ENCODE data around the gene EMID1. TPM values are rescaled to one million over a fixed set of nuclear protein-coding genes. Genes with fewer than 3 reads are reported as not detected.

Gene EMID1
- total RNA-seq, 4 donors from 2014 or later: 0.33 to 1.8 TPM; not detected in 2

GRCh38 chr22:29270475-29271271 is 65.0 kb downstream of the EMID1 start:
- Histone ChIP-seq H3K4me1 (peaks cover 74 to 77% of the 10 kb centered on the region in 2 donors), H3K4me3 (peak overlapping the region; percentile 83 to 97 (median 94)), H3K27me3 (no peaks in the 10 kb centered on the region), H3K9me3 (no peaks in the 10 kb centered on the region), H3K36me3 (peaks cover 0 to 35% of the 10 kb centered on the region in 2 donors), H3K27ac (peak overlapping the region; percentile 97 to 100 (median 98))
- in situ Hi-C loops (cut with MboI; ENCODE audit: low sequenced_read_pairs in 4 of 4) (no loop called here), intact Hi-C loops (cut with DNase I; ENCODE audit: low total_unique reads) (no loop called here)
- DNase-seq: no peak
- no peak for TF ChIP-seq POLR2A (IDR thresholded peaks at IDR 0.05)
- no peak for TF ChIP-seq CTCF (IDR thresholded peaks at IDR 0.05 in 4 of 5, conservative IDR thresholded peaks at IDR 0.05 in 1 of 5)
- no peak for ATAC-seq

- peaks cover 68 to 81% of the 10 kb centered on the region in 2 donors for H3K4me1 ChIP-seq
- TF ChIP-seq CTCF (IDR thresholded peaks at IDR 0.05 in 4 of 5, conservative IDR thresholded peaks at IDR 0.05 in 1 of 5) (no peak), POLR2A (IDR thresholded peaks at IDR 0.05) (no peak)
- H3K9me3 ChIP-seq: no peaks in the 10 kb centered on the region
- intact Hi-C loops (cut with DNase I; ENCODE audit: low total_unique reads): no loop called here
- ATAC-seq (no peak), DNase-seq (no peak)
- no peak overlapping the region for H3K4me3 ChIP-seq
- peak overlapping the region in 1 of 4 donors; percentile 3 for H3K27ac ChIP-seq
- in situ Hi-C loops (cut with MboI; ENCODE audit: low sequenced_read_pairs in 4 of 4): no loop called here
- no peaks in the 10 kb centered on the region for H3K27me3 ChIP-seq
- H3K36me3 ChIP-seq: peaks cover 0 to 54% of the 10 kb centered on the region in 2 donors
These were observed 66.9 kb downstream of the EMID1 start for GRCh38 chr22:29272624-29273023.

- Histone ChIP-seq H3K27me3 (no peaks in the 10 kb centered on the region), H3K36me3 (peaks cover 2 to 79% of the 10 kb centered on the region in 2 donors), H3K4me3 (peak overlapping the region in 1 of 4 donors; percentile 4), H3K27ac (peak overlapping the region in 3 of 4 donors; percentile 31 to 59 (median 56)), H3K4me1 (peaks cover 60 to 73% of the 10 kb centered on the region in 2 donors), H3K9me3 (no peaks in the 10 kb centered on the region)
- ATAC-seq (peak in 1 of 2 donors; percentile 57), DNase-seq (no peak)
- intact Hi-C loops (cut with DNase I; ENCODE audit: low total_unique reads): no loop called here
- TF ChIP-seq POLR2A (IDR thresholded peaks at IDR 0.05) (no peak), CTCF (IDR thresholded peaks at IDR 0.05 in 4 of 5, conservative IDR thresholded peaks at IDR 0.05 in 1 of 5) (no peak)
- in situ Hi-C loops (cut with MboI; ENCODE audit: low sequenced_read_pairs in 4 of 4): loop anchor here in 1 of 4 donors (25.0 kb wide), 1 partner anchor 262 kb away; no protein-coding TSS in a partner anchor
These were observed 69.5 kb downstream of the EMID1 start for GRCh38 chr22:29275167-29275566.

GRCh38 chr22:29275819-29276565 is 70.3 kb downstream of the EMID1 start:
- H3K36me3 ChIP-seq: peaks cover 2 to 87% of the 10 kb centered on the region in 2 donors
- H3K27me3 ChIP-seq: no peaks in the 10 kb centered on the region
- H3K9me3 ChIP-seq: no peaks in the 10 kb centered on the region
- ATAC-seq (no peak), DNase-seq (no peak)
- in situ Hi-C loops (cut with MboI; ENCODE audit: low sequenced_read_pairs in 4 of 4): loop anchor here in 1 of 4 donors (25.0 kb wide), 1 partner anchor 261 kb away; no protein-coding TSS in a partner anchor
- TF ChIP-seq CTCF (IDR thresholded peaks at IDR 0.05 in 4 of 5, conservative IDR thresholded peaks at IDR 0.05 in 1 of 5) (no peak), POLR2A (IDR thresholded peaks at IDR 0.05) (no peak)
- H3K27ac ChIP-seq: peak overlapping the region in 3 of 4 donors; percentile 31 to 59 (median 56)
- intact Hi-C loops (cut with DNase I; ENCODE audit: low total_unique reads): no loop called here
- peak overlapping the region in 1 of 4 donors; percentile 4 for H3K4me3 ChIP-seq
- peaks cover 51 to 64% of the 10 kb centered on the region in 2 donors for H3K4me1 ChIP-seq
